GM19397 (cell line): ENCODE data around the gene ASB13.
"Not testable (repeated sequence)": the region's sequence is repeated elsewhere in the genome, so short reads cannot be mapped to it uniquely, and the experiment has no call there.

Source experiments
- ATAC-seq: cut with Tn5 transposase; IDR thresholded peaks from one replicate; pipeline ENCODE4 v1.9.1; 2021; ENCODE audit warnings: mild to moderate bottlenecking, moderate library complexity; ENCODE audit not compliant: unreplicated experiment

The ASB13 gene

DNA sequence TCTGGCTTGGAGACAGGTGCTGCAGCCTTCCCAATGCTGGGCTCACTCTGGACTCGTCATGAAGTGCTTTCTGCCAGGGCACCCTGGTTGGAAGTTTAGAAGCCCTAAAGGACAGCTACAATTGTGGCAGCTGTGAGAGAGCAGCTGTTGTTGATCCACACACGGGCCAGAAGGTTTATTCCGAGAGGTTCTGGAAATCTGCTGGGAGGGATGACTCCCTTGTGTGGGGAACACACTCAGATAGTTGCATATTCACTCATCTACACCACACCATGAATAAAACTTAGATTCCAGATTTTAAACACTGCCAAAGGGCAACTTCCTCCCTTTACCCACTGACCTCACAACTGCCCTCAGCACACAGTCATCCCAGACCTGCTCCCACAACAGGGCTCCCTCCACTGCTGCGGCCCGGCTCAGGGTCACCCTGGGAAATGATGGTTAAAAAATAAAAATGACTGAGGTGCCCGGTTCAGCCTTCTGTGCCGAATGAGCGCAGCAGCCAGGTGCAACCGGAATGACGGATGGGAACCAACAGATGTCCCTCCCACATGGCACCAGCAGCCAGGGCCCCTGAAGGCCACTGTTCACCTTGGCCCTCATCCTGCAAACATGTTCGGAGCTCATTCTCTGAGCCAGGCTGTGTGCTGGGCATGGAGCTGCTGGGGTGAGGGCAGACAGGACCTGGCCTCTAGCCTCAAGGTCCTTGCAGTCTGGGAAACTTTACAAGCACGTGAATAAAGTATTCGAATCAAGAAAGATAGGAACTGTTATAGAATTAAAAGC is 40.2 kb downstream of the ASB13 start:
- no peak for ATAC-seq

DNA sequence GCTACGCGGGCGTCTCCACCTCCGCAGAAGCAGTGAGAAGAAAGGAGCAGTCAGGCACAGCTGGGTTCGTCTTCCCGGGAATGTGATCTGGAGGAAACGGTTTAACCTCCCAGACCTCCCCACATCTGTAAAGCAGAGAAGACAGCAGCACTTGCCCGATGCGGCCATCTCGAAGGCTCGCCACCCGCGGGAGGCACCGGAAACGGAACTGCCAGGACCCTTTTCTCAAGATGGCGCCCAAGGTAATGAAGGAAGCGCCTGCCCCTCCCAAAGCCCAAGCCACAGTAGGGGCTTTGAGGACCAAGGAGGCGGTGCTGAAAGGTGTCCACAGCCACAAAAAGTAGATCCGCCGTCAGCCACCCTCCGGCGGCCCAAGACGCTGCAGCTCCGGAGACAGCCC is 41.7 kb downstream of the ASB13 start:
- no peak for ATAC-seq

DNA sequence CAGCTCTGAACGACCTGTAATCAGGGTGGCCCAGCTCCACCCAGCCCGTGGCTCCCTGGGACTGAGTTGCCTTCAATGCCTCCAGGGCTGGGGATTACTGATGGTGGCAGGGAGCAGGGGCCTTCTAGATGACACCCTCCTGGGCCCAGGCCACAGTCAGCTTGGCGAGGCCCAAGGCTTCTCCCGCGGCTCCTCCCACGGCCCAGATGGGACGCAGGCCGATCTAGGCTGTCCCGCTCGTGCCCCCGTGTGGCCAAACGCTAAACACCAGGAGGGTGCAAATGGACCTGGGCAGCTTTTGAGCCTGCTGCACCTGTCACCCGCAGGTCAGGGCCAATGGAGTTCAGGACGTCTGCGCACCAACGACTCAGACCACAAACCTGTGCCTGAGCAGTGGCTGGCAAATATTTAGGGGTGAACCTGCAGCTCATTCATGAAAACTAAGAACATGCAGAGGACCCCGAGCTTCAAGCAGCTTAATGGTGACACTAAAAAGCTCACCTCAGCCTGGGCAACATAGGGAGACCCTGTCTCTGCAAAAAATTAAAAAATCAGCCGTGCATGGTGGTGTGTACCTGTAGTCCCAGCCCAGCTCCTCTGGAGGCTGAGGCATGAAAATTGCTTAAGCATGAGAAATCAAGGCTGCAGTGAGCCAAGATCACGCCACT is 43.2 kb downstream of the ASB13 start:
- peak; percentile 87 for ATAC-seq

DNA sequence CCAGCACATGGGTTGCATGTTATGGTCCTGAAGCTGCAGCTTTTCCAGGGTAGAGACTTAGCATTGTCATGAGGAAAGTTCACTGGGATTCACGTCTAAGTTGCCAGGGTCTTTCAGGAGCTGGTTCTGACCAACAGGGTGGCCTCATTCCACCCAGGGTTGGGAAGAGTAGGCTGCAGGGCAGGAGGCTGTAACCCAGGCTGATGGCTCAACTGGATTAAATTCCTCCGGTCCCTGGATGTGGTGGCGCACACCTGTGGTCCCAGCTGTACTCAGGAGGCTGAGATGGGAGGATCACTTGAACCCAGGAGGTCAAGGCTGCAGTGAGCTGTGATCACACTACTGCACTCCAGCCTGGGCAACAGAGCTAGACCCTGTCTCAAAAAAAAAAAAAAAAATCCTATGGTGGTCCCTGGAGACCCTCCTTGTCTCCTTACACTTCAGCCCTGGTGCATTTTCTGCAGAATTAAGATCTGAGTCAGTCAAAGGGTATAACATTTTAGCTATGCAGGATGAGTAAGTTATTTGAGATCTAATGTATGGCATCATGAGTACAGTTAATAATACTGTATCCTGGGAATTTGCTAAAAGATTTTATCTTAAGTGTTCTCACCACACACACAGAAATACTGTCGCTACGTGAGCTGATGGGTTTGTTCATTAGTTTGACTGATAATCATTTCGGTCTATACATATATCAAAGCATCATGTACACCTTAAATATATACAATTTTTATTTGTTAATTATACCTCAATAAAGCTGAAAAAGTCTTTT is 44.0 kb downstream of the ASB13 start:
- no peak for ATAC-seq

DNA sequence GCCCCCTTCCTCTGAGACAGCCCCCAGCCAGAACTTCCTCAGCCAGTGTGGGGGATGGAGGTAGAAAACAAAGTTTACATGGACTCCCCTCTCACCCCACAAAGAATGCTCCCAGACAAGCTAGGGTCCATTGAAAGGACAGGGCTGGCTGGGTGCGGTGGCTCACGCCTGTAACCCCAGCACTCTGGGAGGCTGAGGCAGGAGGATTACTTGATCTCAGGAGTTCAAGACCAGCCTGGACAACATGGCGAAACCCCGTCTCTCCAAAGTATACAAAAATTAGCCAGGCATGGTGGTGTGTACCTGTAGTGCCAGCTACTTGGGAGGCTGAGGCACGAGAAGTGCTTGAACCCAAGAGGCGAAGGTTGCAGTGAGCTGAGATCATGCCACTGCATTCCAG is 45.0 kb downstream of the ASB13 start:
- ATAC-seq = not testable (repeated sequence)

DNA sequence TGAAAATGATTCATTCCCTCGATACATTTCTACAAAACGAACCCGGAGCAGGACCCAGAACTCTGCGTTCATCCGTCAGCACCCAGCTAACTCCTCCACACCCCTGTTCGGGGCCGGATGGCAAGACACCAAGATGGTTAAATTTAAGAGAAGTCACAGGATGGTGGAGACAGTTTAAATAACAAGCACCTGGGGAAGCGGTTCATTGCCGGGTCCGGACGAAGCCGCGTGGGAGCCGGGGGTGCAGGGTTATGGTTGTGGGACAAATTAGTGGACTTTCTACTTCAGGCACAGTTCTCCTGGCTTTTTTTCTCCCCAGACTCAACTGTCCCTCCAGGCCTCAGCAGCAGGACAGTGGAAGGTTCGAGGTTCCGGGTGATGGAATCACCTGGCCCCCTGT is 45.4 kb downstream of the ASB13 start:
- no peak for ATAC-seq

DNA sequence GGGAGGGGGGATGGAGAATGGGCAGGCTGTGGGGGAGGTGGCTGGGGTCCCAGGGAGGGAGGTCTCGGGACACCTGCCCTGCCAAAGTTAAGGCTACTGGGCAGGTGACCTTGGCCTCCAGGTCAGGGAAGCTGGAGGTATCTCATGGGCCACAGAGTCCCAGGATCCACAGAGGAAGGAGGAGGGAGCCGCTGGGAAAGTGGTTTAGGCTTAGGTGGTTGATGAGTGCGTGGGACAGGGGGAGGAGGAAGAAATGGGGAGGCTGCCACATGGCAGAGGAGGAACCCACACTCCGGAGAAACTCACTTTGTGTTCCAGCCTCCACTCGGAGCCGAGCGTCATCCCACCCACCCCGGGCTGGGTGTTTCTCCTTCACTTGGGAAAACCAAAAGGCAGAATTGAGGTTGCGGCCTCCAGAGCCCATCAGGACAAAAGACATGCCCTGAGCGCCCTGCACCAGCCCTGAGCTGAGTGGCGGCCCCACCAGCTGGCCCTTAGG is 46.1 kb downstream of the ASB13 start:
- no peak for ATAC-seq

DNA sequence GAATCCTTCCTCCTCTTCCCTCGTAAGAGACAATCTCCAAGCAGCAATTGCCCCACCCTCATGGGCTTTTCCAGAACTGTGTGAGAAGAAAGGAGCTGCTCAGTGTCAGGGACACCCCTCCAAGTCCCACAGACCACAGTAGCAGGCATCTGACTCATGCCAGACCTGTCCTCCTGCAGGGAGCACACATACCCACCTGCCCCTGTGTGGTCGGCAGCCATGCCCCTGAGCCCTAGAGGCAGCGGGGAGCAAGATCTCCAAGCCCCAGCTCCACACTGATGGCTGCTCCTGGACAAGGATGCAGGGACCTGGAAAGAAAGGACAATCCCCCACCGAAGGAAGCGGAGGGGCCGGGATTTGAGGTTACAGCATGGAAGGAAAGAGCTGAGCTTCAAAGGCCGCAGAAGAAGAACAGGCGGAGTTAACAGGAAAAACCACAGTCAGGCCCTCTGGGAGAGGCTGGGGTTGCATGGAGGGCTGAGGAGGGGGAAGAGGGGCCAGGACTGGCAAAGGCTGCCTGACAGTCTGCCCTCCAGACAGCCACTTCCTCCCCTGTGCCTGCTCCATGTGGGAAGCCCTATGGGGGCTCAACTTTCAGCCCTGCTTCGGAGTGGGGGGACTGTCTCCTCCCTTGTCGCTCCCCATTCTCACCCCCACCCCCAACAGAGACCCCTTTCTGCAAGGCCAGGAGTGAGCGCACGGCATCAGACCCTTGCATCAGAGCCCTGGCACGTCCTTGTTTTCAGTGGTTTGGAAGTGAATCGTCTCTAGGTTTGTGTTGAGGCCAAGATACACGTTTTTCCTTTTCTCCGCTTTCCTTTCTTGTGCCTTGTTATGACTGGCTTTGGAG is 46.8 kb downstream of the ASB13 start:
- ATAC-seq = no peak

DNA sequence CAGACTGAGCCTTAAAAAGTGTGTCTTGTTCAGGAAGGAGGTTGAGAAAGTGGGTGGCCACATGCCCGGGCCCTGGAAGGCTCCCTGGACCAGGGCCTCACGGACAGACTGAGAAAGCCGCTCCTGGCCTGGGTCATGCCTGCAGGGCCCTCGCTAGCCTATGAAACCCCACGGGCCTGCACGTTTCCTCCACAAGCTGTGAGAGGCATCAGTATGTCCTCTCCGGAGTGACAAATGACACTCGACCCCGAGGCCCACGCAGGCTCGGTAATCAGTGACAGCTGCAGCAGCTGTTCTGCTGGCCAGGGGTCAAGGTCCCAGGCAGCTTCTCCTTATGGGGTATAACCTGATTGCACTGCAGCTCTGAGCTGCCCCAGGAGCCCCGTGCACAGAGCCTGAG is 47.6 kb downstream of the ASB13 start:
- no peak for ATAC-seq

DNA sequence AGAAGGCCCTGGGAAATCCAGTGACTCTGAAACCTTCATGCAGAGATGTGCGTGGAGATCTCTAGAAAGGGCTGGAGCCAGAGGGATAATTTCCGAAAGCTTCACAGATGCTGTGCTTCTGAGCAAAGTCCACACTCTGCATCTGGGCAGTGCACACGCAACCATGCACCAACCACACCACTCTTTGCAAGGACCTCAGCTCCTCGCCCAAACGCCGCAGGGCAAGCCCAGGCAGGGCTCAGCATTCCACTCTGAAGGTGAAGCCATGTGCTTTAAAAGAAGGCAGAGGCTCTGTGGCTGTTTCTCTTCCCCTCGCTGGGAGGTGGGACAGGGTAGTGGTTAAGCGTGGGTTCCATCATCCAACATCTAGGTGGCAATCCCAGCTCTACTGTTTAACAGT is 48.4 kb downstream of the ASB13 start:
- ATAC-seq = no peak

DNA sequence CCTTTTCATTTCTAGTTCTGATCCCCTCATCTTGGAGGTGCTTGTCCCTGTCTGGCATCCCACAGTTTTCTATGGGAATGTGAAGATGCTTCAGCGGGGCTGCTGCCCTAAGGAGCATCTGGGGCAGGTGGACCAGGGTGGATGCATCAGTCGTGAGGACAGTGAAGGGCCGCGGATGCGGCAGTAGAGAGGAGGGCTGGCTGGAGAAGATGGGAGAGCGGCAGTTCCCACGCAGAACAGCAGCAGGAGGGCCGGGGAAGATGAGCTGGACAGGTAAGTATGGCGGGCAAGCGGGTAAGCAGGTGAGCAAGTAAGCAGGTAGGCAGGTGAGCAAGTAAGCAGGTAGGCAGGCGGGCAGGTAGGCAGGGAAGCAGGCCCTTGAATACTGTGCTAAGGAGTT is 48.9 kb downstream of the ASB13 start:
- ATAC-seq = no peak

DNA sequence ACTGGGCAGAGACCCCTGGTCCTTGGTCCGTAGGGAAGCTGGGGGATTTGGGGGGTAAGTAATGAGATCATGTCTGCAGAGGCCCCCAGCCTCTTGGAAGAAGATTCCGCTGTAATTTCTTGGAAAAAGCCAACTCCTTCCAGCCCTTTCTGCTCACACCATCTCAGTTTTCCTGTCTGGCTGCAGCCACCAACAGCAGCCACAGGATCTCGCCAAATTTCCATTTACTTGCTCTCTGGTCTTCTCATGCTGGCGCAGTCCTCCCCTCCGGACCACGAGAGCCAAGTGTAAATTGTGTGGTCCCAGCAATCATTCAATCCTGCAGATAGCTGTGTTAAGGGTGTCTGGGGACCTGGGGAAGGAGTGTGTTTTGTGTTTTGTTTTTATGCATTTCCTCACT is 49.6 kb downstream of the ASB13 start:
- no peak for ATAC-seq

DNA sequence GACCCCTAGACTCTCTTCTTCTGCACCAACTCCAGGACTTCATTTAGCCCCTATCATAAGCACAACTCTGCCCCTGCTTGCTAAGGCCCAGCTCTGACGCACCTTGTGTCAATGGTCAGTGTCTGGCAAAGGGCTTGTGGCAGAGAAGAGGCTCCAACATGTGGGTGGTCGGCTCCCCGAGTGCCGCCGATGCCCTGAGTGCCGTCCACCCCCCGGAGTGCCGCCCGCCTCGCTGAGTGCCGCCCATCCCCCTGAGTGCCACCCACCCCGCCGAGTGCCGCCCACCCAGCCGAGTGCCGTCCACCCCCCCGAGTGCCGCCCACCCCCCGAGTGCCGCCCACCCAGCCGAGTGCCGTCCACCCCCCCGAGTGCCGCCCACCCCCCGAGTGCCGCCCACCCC is 50.3 kb downstream of the ASB13 start:
- no peak for ATAC-seq

DNA sequence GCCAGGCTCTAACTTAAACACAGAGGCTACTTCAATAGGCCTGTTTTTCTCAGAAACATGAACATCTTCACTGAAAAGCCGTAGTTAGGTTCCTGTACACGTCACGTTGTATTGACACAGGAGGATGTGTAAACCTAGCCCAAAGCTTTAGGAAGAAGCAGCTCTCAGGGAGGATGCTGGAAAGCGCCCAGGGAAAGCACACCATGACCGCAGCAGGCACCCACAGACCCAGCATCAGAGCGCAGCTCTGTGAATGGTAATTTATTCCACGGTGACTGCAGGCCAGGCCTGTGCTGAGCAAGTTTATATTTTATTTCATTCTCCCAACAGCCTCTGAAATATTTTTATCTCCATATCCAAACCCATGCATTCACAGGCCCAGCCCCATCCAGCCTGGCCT is 51.1 kb downstream of the ASB13 start:
- ATAC-seq = no peak

DNA sequence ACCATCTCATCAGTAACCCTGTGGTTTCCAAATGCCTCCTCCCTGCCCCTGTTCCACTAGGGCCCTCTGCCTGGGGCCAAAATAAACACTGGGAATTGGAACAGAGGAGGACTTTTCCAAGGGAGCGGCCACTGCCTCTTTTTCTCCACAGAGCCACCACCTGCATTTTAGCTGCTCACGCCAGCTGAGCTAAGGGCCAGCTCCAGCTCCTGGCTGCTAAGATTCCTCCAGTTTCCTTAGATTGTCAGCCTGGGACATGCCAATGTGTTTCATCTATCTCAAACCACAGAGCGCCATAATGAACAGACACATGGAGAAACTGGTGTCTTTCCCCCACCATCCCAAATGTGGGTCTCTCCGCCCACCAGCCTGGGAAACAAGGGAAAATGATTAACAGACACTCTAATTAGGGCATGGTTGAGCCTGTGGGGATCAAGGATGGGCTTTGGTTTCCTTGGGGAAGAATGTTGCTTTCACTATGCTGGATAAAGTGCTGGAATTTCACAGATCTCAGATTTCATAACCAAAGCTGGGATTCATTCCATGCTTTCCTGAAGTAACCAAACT is 52.2 kb downstream of the ASB13 start:
- ATAC-seq = no peak

DNA sequence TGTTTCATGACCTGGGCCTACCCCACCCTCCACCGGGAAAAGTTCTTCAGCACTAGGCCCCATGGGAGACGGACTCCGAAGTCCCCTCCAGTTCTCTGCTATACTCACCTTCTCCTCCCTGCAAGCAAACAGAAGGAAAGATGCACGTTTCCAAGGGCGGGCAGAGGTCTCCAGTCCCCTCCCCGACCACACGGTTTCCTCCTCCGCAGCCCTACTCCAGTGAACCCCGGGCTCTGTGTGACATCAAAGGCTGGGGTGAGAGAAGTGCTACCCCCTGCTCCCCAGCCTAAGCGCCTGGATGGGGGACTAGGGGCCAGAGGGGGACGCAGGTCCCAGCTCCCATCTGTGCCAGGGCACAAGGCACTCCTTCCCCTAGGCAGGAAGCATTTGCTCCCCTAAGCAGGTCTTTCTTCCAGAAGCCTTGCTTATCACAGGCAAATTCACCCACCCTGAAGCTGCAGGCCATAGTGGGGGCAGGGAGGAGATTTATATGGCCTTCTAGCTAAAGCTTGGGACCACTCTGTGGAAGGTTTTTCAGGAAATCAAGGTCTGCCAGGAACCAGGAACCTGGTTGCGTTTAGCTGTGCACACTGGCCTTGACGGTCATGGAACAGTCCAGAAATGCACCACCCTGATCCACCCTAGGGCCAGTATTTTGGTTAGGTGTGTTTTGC is 52.8 kb downstream of the ASB13 start:
- ATAC-seq = no peak

DNA sequence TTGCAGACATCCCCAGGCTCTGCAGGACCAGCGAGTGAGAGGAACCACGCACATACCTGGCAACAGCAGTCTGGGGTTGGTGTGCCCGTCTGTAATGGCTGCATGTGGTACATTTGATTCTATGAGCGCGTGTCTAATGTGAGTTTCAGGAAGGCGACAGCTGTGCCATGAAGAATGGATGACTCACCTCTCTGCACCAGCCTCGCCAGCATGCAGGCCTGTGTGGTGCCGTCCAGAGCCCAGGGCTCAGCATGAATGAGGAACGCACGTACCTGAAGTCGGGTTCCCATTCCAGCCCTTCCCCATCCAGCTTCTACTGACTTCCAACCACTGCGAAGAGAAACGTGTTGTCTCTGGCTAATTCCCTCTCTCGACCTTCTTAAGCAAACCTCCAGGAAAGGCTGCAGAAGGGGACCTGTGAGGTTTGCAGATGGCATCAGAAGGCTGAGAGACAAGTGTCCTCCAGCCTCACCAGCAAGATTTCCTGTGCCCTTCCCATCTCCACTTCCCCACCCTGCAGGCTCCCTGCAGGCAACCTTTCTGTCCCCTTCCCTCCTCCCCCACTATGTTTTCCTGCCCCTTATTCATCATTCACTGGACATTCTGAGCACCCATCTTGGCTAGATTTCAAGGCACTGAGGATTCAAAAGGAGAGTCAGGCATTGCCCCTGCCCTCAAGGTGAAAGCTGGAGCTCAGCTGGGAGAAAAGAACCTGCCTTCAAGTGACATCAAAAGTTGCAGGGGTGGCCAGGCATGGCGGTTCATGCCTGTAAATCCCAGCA is 54.3 kb downstream of the ASB13 start:
- ATAC-seq = no peak

DNA sequence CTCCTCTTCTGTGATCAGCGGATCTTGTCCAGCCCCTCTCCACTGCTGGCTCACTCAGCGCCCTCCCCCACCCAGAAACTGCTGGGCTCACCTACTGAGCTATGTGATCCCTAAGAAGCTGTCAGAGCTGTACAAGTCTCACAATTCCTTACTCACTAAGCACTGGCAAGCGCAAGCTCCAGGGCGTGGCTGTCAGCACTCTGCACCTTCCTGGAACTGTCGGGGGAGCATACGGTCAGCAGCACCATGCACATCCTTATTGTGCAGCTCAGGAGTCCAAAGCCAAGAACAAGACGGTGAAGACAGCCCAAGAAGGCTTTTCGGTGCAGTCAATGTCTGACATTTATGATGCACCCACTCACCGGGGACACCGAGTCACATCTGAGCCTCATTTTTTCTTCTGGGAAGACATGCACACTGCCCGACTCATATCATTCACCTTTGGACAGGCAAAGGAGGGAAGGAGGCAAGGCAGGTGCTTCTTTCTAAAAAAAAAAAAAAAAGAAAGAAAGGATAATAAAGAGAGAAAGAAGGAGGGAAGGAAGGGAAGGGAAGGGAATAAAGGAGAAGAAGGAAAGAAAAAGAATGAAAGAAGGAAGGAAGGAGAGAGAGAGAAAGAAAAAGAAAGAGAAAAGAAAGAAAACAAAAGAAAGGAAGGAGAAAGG is 56.3 kb downstream of the ASB13 start:
- no peak for ATAC-seq
